GM08714 (cell line): ENCODE results near the gene KCNA10.
"Not testable (repeated sequence)": the region's sequence is repeated elsewhere in the genome, so short reads cannot be mapped to it uniquely, and the experiment has no call there.

Experiments used
- H3K4me3 ChIP-seq: fragments of 200-500 bp; sonication (Bioruptor generic); 2 replicates; pipeline ENCODE4 v1.5.1; 2014; ENCODE audit warnings: mild to moderate bottlenecking, low read length, inconsistent platforms
- ZNF274 ChIP-seq: IDR thresholded peaks from 2 replicates; pipeline ENCODE4 v1.6.1; 2012; ENCODE audit warnings: mild to moderate bottlenecking, low read depth, low read length

Gene KCNA10

GRCh38 chr1:110520827-110521226, 1.9 kb upstream of the KCNA10 start:
- no peak overlapping the region for H3K4me3 ChIP-seq
- TF ChIP-seq ZNF274, result no peak

GRCh38 chr1:110515891-110516290, 3.1 kb downstream of the KCNA10 start:
- no peak overlapping the region for H3K4me3 ChIP-seq
- no peak for TF ChIP-seq ZNF274

- TF ChIP-seq ZNF274, result no peak
Measured at GRCh38 chr1:110515041-110515440, 3.9 kb downstream of the KCNA10 start.

GRCh38 chr1:110513511-110513910, 5.5 kb downstream of the KCNA10 start:
- no peak for TF ChIP-seq ZNF274
- no peak overlapping the region for H3K4me3 ChIP-seq

More at GRCh38 chr1:110515041-110515440, 3.9 kb downstream of the KCNA10 start:
- no peak overlapping the region for H3K4me3 ChIP-seq

- no peak for TF ChIP-seq ZNF274
- no peak overlapping the region for H3K4me3 ChIP-seq
Measured at GRCh38 chr1:110511436-110511835, 7.5 kb downstream of the KCNA10 start.

- H3K4me3 ChIP-seq, result not testable (repeated sequence)
Measured at GRCh38 chr1:110510921-110511320, 8.1 kb downstream of the KCNA10 start.

GRCh38 chr1:110509655-110510054, 9.3 kb downstream of the KCNA10 start:
- no peak for TF ChIP-seq ZNF274
- no peak overlapping the region for H3K4me3 ChIP-seq

GRCh38 chr1:110508028-110508940, 10.7 kb downstream of the KCNA10 start:
- no peak overlapping the region for H3K4me3 ChIP-seq
- no peak for TF ChIP-seq ZNF274

- H3K4me3 ChIP-seq, result no peak overlapping the region
- TF ChIP-seq ZNF274, result no peak
Measured at GRCh38 chr1:110506541-110506940, 12.4 kb downstream of the KCNA10 start.

- H3K4me3 ChIP-seq, result no peak overlapping the region
- TF ChIP-seq ZNF274, result no peak
Measured at GRCh38 chr1:110505596-110505995, 13.4 kb downstream of the KCNA10 start.

- no peak for TF ChIP-seq ZNF274
- no peak overlapping the region for H3K4me3 ChIP-seq
Measured at GRCh38 chr1:110504226-110504625, 14.7 kb downstream of the KCNA10 start.

GRCh38 chr1:110503471-110503870, 15.5 kb downstream of the KCNA10 start:
- H3K4me3 ChIP-seq, result no peak overlapping the region
- TF ChIP-seq ZNF274, result no peak

- TF ChIP-seq ZNF274, result no peak
- H3K4me3 ChIP-seq, result no peak overlapping the region
Measured at GRCh38 chr1:110502402-110503151, 16.4 kb downstream of the KCNA10 start.

GRCh38 chr1:110501488-110502132, 17.4 kb downstream of the KCNA10 start:
- TF ChIP-seq ZNF274, result no peak
- H3K4me3 ChIP-seq, result no peak overlapping the region

- TF ChIP-seq ZNF274, result no peak
- H3K4me3 ChIP-seq, result no peak overlapping the region
Measured at GRCh38 chr1:110498270-110498669, 20.7 kb downstream of the KCNA10 start.
